Liver (tissue), 3 donors: Measurements from ENCODE around the gene FIS1.
A peak's percentile ranks its signal among the peaks of the same experiment; 100 is the strongest.

Experiments used
- ATF3 ChIP-seq: IDR thresholded peaks from 2 replicates; pipeline ENCODE4 v1.6.1; 2016; ENCODE audit warnings: antibody characterized with exemption
- FOXA1 ChIP-seq: IDR thresholded peaks from 2 replicates; pipeline ENCODE4 v1.6.1; 2016; ENCODE audit warnings: antibody characterized with exemption
- GABPA ChIP-seq, 2 donors: IDR thresholded peaks in 1 of 2; conservative IDR thresholded peaks in 1 of 2; 2 replicates each; pipeline ENCODE4 v1.6.1; 2016; ENCODE audit warnings: antibody characterized with exemption in 2 of 2, mild to moderate bottlenecking in 1 of 2, moderate library complexity in 1 of 2
- JUND ChIP-seq, 2 donors: IDR thresholded peaks; 2 replicates each; pipeline ENCODE4 v1.6.1; 2016; ENCODE audit warnings: antibody characterized with exemption in 2 of 2
- NR2F2 ChIP-seq: IDR thresholded peaks from 2 replicates; pipeline ENCODE4 v1.6.1; 2016; ENCODE audit warnings: antibody characterized with exemption
- RAD21 ChIP-seq, 2 donors: IDR thresholded peaks; 2 replicates each; pipeline ENCODE4 v1.6.1; 2016; ENCODE audit warnings: antibody characterized with exemption in 2 of 2, mild to moderate bottlenecking in 2 of 2
- REST ChIP-seq: IDR thresholded peaks from 2 replicates; pipeline ENCODE4 v1.6.1; 2016; ENCODE audit warnings: antibody characterized with exemption, mild to moderate bottlenecking
- RXRA ChIP-seq, 2 donors: IDR thresholded peaks; 2 replicates each; pipeline ENCODE4 v1.6.1; 2017 to 2018; ENCODE audit warnings: antibody characterized with exemption in 2 of 2, mild to moderate bottlenecking in 1 of 2
- SP1 ChIP-seq: IDR thresholded peaks from 2 replicates; pipeline ENCODE4 v1.6.1; 2018; ENCODE audit warnings: antibody characterized with exemption, mild to moderate bottlenecking
- TAF1 ChIP-seq: conservative IDR thresholded peaks from 2 replicates; pipeline ENCODE4 v1.6.1; 2016; ENCODE audit warnings: antibody characterized with exemption, mild to moderate bottlenecking
- YY1 ChIP-seq: IDR thresholded peaks from 2 replicates; pipeline ENCODE4 v1.6.1; 2016; ENCODE audit warnings: antibody characterized with exemption, mild to moderate bottlenecking
- TF ChIP-seq, protein P1 (sequence below): fragments of 150-350 bp; IDR thresholded peaks from 2 replicates; pipeline ENCODE4 v1.5.1; 2017; ENCODE audit warnings: improper control_type of control experiment, low read depth, low read length; ENCODE audit not compliant: missing input control
- TF ChIP-seq, protein P2 (sequence below): IDR thresholded peaks from 2 replicates; pipeline ENCODE4 v1.6.1; 2016; ENCODE audit warnings: antibody characterized with exemption
- TF ChIP-seq, protein P3 (sequence below): IDR thresholded peaks from 2 replicates; pipeline ENCODE4 v1.6.1; 2016; ENCODE audit warnings: antibody characterized with exemption
- donor health status: healthy.
- donor health status: healthy.

DNA sequence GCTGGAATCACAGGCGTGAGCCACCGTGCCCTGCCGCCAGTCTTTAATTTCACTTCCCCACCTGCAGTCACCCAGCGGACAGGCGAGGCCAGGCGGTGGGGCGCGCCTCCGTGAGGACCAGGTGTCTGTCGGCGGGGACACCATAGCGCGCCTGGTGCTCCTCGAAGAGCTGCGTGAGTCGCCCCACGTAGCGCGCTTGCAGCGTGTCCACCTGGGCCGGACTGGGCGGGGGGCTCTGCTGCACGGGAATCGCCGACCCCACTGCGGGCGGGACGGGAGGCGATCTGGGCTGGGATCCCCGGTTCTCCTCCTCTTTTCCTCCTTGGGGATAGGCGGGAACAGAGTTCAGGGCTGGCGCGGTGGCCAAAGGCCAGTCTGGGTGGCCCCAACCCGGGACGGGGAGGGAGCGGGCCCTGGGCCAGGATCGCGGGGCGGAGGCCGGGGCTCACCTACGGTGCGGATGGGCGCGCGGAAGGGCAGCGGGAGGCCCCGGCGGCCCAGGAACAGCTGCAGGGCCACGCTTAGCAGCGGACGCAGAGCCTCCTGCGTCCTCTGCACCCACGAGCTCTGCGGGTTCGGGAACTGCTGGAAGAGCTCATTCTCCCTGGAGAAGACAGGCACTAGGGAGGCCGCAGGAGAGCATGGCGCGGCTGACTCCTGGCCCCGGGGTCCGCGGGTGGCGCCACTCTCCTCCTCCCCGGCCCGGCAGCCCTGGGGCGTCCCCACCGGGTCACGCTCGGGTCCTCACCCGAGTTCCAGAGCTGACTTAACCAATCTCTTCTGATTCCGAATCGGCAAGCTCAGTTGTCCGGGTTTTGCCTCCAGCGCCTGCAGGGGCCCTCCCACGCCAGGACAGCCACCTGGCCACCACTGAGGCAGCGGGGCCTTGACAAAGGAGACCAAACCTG lies 42.9 kb downstream of the FIS1 start:
- TF ChIP-seq, protein P1, sequence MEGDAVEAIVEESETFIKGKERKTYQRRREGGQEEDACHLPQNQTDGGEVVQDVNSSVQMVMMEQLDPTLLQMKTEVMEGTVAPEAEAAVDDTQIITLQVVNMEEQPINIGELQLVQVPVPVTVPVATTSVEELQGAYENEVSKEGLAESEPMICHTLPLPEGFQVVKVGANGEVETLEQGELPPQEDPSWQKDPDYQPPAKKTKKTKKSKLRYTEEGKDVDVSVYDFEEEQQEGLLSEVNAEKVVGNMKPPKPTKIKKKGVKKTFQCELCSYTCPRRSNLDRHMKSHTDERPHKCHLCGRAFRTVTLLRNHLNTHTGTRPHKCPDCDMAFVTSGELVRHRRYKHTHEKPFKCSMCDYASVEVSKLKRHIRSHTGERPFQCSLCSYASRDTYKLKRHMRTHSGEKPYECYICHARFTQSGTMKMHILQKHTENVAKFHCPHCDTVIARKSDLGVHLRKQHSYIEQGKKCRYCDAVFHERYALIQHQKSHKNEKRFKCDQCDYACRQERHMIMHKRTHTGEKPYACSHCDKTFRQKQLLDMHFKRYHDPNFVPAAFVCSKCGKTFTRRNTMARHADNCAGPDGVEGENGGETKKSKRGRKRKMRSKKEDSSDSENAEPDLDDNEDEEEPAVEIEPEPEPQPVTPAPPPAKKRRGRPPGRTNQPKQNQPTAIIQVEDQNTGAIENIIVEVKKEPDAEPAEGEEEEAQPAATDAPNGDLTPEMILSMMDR = no peak
- TF ChIP-seq FOXA1 = no peak
- TF ChIP-seq, protein P2, sequence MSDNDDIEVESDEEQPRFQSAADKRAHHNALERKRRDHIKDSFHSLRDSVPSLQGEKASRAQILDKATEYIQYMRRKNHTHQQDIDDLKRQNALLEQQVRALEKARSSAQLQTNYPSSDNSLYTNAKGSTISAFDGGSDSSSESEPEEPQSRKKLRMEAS = no peak
- peak; percentile 20 for TF ChIP-seq SP1
- TF ChIP-seq GABPA (IDR thresholded peaks at IDR 0.05 in 1 of 2, conservative IDR thresholded peaks at IDR 0.05 in 1 of 2) = no peak
- no peak for TF ChIP-seq TAF1
- no peak for TF ChIP-seq RAD21 (IDR thresholded peaks at IDR 0.05)
- TF ChIP-seq REST = no peak
- TF ChIP-seq ATF3 = no peak
- TF ChIP-seq, protein P3, sequence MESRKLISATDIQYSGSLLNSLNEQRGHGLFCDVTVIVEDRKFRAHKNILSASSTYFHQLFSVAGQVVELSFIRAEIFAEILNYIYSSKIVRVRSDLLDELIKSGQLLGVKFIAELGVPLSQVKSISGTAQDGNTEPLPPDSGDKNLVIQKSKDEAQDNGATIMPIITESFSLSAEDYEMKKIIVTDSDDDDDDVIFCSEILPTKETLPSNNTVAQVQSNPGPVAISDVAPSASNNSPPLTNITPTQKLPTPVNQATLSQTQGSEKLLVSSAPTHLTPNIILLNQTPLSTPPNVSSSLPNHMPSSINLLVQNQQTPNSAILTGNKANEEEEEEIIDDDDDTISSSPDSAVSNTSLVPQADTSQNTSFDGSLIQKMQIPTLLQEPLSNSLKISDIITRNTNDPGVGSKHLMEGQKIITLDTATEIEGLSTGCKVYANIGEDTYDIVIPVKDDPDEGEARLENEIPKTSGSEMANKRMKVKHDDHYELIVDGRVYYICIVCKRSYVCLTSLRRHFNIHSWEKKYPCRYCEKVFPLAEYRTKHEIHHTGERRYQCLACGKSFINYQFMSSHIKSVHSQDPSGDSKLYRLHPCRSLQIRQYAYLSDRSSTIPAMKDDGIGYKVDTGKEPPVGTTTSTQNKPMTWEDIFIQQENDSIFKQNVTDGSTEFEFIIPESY = no peak
- TF ChIP-seq NR2F2 = no peak
- TF ChIP-seq JUND (IDR thresholded peaks at IDR 0.05) = no peak
- TF ChIP-seq YY1 = no peak
- TF ChIP-seq RXRA (IDR thresholded peaks at IDR 0.05) = no peak
